IgD-negative memory B cell (primary cell): ENCODE data around the gene SLCO6A1. TPM values are rescaled to one million over a fixed set of nuclear protein-coding genes. Genes with fewer than 3 reads are reported as not detected.

ENCODE experiments used
- H3K27ac Mint-ChIP-seq, 3 donors: one replicate each; pipeline ENCODE4 v1.8.0; 2020 to 2022; ENCODE audit warnings: mild to moderate bottlenecking in 3 of 3, mixed read lengths in 3 of 3, moderate library complexity in 1 of 3
- H3K27me3 Mint-ChIP-seq: one replicate; pipeline ENCODE4 v1.8.0; 2021; ENCODE audit warnings: mixed read lengths
- H3K36me3 Mint-ChIP-seq: one replicate; pipeline ENCODE4 v1.8.0; 2020; ENCODE audit warnings: mild to moderate bottlenecking, mixed read lengths
- H3K4me1 Mint-ChIP-seq, 3 donors: one replicate each; pipeline ENCODE4 v1.8.0; 2020 to 2022; ENCODE audit warnings: mixed read lengths in 3 of 3, mild to moderate bottlenecking in 1 of 3
- H3K4me3 Mint-ChIP-seq, 4 donors: one replicate each; pipeline ENCODE4 v1.8.0; 2020 to 2022; ENCODE audit warnings: mild to moderate bottlenecking in 4 of 4, mixed read lengths in 4 of 4, moderate library complexity in 3 of 4
- H3K9me3 Mint-ChIP-seq, 3 donors: one replicate each; pipeline ENCODE4 v1.8.0; 2020 to 2021; ENCODE audit warnings: mixed read lengths in 3 of 3, mild to moderate bottlenecking in 1 of 3
- polyA plus RNA-seq: library from polyadenylated mRNA; unstranded; fragments of 300-500 nt; fragmentation: Illumina TruSeq; gene quantifications from one replicate; pipeline ENCODE4 v1.2.3, GENCODE V29; 2021

The SLCO6A1 gene, protein sequence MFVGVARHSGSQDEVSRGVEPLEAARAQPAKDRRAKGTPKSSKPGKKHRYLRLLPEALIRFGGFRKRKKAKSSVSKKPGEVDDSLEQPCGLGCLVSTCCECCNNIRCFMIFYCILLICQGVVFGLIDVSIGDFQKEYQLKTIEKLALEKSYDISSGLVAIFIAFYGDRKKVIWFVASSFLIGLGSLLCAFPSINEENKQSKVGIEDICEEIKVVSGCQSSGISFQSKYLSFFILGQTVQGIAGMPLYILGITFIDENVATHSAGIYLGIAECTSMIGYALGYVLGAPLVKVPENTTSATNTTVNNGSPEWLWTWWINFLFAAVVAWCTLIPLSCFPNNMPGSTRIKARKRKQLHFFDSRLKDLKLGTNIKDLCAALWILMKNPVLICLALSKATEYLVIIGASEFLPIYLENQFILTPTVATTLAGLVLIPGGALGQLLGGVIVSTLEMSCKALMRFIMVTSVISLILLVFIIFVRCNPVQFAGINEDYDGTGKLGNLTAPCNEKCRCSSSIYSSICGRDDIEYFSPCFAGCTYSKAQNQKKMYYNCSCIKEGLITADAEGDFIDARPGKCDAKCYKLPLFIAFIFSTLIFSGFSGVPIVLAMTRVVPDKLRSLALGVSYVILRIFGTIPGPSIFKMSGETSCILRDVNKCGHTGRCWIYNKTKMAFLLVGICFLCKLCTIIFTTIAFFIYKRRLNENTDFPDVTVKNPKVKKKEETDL
- not detected for polyA plus RNA-seq

DNA sequence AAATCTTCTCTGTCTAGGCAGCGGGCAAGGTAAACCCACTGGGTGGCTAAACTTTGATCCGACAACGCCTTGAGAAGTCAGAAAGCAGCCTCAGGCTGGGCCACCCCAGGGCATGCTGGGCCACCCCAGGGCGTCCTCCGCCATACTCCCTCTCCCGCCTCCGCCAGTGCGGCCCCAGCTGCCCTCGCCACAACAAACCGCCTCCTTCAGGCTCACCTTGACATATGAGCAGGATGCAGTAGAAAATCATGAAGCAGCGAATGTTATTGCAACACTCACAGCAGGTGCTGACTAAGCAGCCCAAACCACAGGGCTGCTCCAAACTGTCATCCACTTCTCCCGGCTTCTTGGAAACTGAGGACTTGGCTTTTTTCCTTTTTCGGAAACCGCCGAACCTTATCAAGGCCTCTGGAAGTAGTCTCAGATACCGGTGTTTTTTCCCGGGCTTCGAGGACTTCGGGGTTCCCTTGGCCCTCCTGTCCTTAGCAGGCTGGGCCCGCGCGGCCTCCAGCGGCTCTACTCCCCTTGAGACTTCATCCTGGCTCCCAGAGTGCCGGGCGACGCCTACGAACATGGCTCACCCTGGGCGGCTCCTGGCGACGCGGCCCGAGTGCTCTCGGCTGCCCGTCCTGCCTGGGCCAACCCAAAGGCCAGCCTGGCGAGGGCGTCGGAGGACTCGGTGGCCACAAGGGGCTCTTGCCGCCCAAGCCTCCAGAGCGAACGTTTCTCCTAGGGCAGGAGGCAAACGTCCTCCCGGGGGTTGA is at the start of gene SLCO6A1:
Gene SLCO6A1, minus strand, starts transcription at position 731 of the 764 bp plus-strand sequence. Its CDS starts 157 bp downstream, at position 574.
- Mint-ChIP-seq H3K27ac (no peak within 1 kb of the TSS), H3K9me3 (no peaks in the 10 kb centered on the region), H3K27me3 (no peaks in the 10 kb centered on the region), H3K36me3 (no peaks in the 10 kb centered on the region), H3K4me1 (no peaks in the 10 kb centered on the region), H3K4me3 (no peak within 1 kb of the TSS)

DNA sequence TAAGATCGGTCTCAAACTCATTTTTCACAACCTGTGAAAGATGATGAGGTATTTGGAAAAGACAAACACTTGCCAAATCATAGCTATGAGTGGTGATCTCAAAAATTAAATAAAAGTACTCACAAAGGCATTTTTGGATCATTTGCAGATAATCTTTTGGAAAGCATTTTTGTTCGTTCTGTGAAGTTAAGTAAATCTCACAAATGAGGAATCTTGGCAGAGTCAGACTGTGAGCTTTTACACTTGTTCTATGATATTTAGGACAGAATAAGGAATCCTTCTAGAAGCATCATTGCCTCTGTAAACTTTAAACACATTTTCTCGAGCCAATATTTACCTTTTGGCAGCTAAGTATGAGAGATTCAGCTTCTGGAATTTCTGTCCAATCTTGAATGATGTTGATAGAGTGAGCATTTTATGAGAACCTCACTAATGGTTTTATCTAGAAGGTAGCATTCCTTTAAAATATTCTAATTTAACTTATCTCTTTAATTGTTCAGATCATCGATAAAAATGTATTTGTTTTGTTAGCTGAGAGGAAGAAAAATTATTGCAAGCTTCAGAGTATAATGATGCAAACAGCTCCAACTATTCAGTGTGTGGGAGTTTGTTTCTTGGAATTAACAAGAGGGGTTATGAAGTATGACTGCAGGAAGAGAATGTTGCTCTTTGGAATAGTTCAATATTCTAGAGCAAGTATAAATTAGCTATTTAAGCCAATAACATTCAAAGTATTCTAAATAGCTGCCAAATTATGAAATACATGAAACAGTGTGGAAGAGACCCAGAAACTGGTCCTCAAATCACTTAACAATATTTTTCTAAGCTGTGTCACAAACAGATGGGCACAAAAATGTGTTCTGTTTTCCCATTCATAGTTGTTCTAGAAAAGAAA is 48.6 kb upstream of the SLCO6A1 start:
- Mint-ChIP-seq H3K36me3 (no peaks in the 10 kb centered on the region), H3K27ac (no peak overlapping the region), H3K27me3 (peaks cover 5% of the 10 kb centered on the region), H3K9me3 (peaks cover 5 to 10% (median 7%) of the 10 kb centered on the region in 3 donors), H3K4me3 (no peak overlapping the region), H3K4me1 (no peaks in the 10 kb centered on the region)

DNA sequence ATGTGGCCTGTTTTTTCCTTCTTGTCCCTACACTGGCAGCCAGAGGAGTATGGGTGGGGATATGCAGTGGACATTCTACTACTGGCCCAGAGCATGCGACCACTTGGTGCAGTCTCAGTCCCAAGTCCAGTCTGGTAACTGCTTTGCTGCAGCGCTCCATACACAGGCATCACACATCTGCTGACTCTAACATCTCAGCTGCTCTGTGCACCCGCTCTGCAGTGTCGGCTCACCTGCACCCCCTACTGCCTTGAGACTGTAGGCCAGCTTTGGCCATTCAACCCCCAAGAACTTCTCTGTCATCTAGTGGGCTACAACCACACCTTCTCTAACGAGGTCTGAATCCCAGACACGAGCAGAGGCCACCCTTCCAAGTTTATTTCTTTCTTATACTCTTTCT is 46.4 kb upstream of the SLCO6A1 start:
- peaks cover 2 to 5% (median 4%) of the 10 kb centered on the region in 3 donors for H3K9me3 Mint-ChIP-seq
- peaks cover 0 to 1% (median 0%) of the 10 kb centered on the region in 3 donors for H3K4me1 Mint-ChIP-seq
- H3K27me3 Mint-ChIP-seq: peaks cover 6% of the 10 kb centered on the region
- no peak overlapping the region for H3K4me3 Mint-ChIP-seq
- H3K27ac Mint-ChIP-seq: no peak overlapping the region
- no peaks in the 10 kb centered on the region for H3K36me3 Mint-ChIP-seq

DNA sequence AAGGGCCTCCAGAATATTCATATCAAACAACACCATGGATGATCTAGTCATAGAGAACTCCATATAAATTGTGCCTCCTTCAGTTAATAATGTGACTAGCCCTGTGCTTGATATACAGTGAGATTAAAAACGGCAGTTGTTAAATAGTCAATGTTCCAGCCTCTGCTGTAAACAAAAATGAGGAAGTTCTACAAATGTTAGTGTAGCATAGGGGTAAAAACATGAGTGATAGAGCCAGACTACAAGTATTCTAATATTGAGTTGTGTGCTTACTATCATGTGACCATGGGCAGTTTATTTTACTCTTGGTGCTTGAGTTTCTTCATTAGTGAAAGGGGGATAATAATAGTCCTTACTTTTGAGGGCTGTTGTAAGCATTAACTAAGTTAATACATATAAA is 43.3 kb upstream of the SLCO6A1 start:
- no peak overlapping the region for H3K4me3 Mint-ChIP-seq
- peaks cover 0 to 1% (median 0%) of the 10 kb centered on the region in 3 donors for H3K4me1 Mint-ChIP-seq
- no peaks in the 10 kb centered on the region for H3K9me3 Mint-ChIP-seq
- peaks cover 9% of the 10 kb centered on the region for H3K27me3 Mint-ChIP-seq
- peak overlapping the region in 1 of 3 donors; percentile 21 for H3K27ac Mint-ChIP-seq
- no peaks in the 10 kb centered on the region for H3K36me3 Mint-ChIP-seq

DNA sequence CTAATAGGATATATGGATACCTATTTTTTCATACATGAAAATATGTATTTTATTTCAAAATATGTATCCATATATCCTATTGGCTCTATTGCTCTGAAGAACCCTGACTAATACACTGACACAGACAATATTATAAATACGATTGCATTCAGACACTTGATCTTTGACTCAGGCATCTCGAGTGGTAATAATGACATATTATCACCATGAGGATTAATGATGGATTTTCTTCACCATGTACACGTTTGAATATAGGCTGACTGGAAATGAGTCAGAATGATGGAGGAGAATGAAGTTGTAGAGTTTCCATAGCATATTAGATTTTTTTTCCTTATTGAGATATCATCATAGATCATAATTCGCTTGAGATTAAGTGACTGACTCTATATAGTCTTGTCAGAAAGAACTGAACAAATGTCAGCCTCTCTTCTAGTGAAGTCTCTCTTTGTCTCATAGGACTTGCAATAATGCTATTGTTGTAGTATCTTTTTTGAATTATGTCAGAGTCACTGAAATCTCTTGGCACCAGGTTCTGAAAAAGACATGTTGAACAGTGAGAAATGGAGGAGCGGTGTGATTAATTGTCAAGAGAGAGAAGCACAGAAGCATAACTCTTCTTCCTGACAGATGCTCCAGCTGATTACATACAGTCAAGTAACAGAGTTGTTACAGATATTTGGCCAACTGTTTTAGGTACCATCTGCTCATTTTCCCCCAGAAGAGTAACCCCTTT is 41.4 kb upstream of the SLCO6A1 start:
- Mint-ChIP-seq H3K36me3 (no peaks in the 10 kb centered on the region), H3K4me3 (no peak overlapping the region), H3K9me3 (no peaks in the 10 kb centered on the region), H3K27ac (no peak overlapping the region), H3K4me1 (peaks cover 0 to 1% (median 0%) of the 10 kb centered on the region in 3 donors), H3K27me3 (peaks cover 7% of the 10 kb centered on the region)

DNA sequence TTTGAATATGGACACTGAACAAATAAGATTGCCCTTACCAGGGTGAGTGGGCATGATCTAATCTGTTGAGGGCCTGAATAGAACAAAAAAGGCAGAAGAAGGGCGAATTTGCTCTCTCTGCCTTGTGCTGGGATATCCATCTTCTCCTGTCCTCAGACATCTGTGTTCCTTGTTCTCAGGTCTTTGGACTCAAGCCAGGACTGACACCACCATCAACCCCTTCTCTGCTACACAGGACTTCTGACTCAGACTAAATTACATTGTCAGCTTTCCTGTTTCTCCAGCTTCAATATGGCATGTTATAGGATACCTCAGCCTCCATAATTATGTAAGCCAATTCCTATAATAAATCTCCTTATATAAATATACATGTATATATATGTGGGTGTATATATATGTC is 40.8 kb upstream of the SLCO6A1 start:
- H3K36me3 Mint-ChIP-seq: no peaks in the 10 kb centered on the region
- H3K27ac Mint-ChIP-seq: no peak overlapping the region
- H3K27me3 Mint-ChIP-seq: peaks cover 7% of the 10 kb centered on the region
- no peaks in the 10 kb centered on the region for H3K9me3 Mint-ChIP-seq
- H3K4me3 Mint-ChIP-seq: no peak overlapping the region
- peaks cover 0 to 1% (median 0%) of the 10 kb centered on the region in 3 donors for H3K4me1 Mint-ChIP-seq

DNA sequence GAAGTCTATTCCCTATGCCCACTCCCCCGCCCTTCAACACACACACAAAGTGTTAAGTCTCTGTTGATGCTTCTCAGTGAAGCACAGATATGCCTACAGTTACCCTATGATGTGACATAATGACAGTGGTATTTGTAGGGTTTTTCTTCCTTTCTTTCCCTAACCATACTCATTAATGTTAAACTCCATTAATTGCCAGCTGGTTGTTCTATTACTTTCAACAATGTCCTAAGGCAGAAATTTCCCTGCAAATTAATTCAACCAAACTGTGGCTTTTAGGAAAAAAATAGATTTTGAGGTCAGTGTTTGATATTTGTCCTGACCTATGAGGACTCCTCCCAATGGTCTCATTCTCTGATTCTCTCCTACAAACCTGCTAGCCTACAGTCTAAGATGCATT is 38.2 kb upstream of the SLCO6A1 start:
- Mint-ChIP-seq H3K9me3 (no peaks in the 10 kb centered on the region), H3K4me1 (peaks cover 0 to 1% (median 0%) of the 10 kb centered on the region in 3 donors), H3K4me3 (no peak overlapping the region), H3K27ac (no peak overlapping the region), H3K36me3 (no peaks in the 10 kb centered on the region), H3K27me3 (peaks cover 7% of the 10 kb centered on the region)

DNA sequence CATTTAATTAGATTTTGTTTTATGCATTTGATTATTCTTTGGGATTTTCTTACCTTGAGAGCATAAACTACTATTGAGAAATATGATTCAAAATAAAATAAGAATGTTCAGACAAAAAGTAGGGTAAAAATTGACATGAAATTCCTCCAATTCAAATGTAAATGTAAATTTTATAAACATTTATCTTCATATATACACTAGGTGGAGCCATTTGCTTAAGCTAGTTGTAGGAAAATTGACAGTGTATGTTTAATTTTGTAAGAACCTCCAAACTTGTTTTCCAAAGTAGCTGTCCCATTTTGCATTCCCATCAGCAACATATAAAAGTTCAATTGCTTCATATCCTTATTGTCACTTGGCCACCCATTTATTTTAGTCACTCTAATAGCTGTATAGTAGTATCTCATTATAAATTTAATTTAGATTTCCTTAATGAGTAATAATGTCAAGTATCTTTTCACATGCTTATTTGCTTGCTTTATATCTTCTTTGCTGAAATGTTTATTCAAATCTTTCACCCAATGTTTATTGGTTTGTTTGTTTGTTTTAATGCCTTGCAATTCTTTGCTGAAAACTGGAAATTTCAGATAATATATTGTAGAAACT is 37.6 kb upstream of the SLCO6A1 start:
- Mint-ChIP-seq H3K4me3 (no peak overlapping the region), H3K4me1 (no peaks in the 10 kb centered on the region), H3K27me3 (peaks cover 6% of the 10 kb centered on the region), H3K9me3 (no peaks in the 10 kb centered on the region), H3K36me3 (no peaks in the 10 kb centered on the region), H3K27ac (no peak overlapping the region)

DNA sequence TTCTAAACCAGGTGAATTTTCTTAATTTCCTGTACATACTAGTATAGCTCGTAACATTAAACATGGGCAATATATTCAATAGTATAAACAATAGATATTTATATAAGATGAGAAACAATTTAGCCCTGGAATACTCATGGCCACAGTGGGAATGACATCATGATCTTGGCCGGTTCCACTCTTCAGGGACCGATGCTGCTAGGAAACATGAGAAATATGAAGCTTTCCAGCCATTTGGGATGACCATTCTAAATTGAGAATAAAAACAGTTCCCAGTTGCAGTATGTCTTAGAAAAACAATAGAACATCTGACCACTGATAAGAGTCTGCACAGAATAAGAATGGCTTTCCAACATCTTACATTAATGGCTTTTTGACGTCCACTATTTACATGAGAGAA is 33.3 kb upstream of the SLCO6A1 start:
- Mint-ChIP-seq H3K4me3 (no peak overlapping the region), H3K4me1 (no peaks in the 10 kb centered on the region), H3K9me3 (no peaks in the 10 kb centered on the region), H3K27ac (no peak overlapping the region), H3K27me3 (no peaks in the 10 kb centered on the region), H3K36me3 (no peaks in the 10 kb centered on the region)

DNA sequence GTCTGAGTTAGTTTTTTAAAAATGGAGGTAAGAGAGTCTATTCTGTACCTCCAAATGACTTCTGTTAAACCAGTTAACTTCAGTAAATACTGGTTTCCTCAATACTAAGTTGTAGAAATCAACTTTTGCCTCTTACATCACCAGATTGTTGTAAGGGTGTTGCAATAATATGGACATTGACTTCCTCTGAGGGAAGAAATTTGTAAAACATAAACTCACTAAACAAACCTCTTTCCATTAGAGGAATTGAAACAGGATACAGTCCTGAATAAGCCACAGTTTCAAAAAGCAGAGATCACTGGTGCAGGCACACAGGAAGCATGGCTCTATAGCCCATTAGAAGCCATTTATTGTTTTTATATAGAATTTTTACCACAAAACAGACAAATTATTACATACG is 32.7 kb upstream of the SLCO6A1 start:
- Mint-ChIP-seq H3K36me3 (no peaks in the 10 kb centered on the region), H3K4me3 (no peak overlapping the region), H3K27me3 (no peaks in the 10 kb centered on the region), H3K4me1 (no peaks in the 10 kb centered on the region), H3K9me3 (no peaks in the 10 kb centered on the region), H3K27ac (no peak overlapping the region)

DNA sequence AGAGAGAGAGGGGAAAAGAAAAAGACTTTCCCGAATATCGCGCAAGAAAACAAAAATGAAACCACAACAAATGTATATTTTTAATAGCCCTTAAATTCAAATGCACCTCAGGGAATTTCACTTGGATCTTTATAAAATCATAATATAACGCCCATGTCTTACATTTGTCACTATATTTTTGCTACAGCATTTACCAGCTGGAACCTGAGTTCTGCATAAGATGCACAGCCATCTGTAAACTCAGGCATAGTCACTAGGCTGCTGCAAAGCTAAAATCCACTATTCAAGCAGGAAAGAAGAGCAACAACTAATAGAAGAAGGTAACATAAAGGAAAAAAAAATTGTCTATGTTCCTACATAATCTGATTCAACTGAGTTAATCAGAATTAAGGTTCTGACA is 30.6 kb upstream of the SLCO6A1 start:
- no peaks in the 10 kb centered on the region for H3K36me3 Mint-ChIP-seq
- H3K9me3 Mint-ChIP-seq: peaks cover 0 to 2% (median 2%) of the 10 kb centered on the region in 3 donors
- H3K4me1 Mint-ChIP-seq: peaks cover 0 to 1% (median 0%) of the 10 kb centered on the region in 3 donors
- H3K4me3 Mint-ChIP-seq: no peak overlapping the region
- H3K27me3 Mint-ChIP-seq: no peaks in the 10 kb centered on the region
- no peak overlapping the region for H3K27ac Mint-ChIP-seq

DNA sequence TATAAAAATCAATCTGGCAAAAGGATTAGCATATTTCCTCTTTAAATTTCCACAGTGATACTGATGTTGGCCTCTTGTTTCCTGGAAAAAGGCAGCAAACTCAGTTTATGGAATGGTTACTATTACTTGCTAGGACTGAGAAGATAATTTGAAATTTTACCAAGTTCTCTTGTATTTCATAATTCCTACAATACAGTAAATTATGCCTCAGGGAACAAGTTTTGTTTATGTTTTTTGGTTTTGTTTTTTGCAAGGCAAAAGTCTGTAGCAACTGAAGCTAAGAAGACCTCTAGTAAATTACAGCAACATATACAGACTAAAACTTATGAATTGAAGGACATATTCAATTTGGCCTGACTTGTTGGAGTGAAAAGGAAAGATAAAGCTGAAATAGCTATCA is 30.2 kb upstream of the SLCO6A1 start:
- H3K27ac Mint-ChIP-seq: no peak overlapping the region
- H3K27me3 Mint-ChIP-seq: no peaks in the 10 kb centered on the region
- H3K4me3 Mint-ChIP-seq: no peak overlapping the region
- peaks cover 0 to 6% (median 2%) of the 10 kb centered on the region in 3 donors for H3K9me3 Mint-ChIP-seq
- peaks cover 0 to 1% (median 0%) of the 10 kb centered on the region in 3 donors for H3K4me1 Mint-ChIP-seq
- H3K36me3 Mint-ChIP-seq: no peaks in the 10 kb centered on the region

DNA sequence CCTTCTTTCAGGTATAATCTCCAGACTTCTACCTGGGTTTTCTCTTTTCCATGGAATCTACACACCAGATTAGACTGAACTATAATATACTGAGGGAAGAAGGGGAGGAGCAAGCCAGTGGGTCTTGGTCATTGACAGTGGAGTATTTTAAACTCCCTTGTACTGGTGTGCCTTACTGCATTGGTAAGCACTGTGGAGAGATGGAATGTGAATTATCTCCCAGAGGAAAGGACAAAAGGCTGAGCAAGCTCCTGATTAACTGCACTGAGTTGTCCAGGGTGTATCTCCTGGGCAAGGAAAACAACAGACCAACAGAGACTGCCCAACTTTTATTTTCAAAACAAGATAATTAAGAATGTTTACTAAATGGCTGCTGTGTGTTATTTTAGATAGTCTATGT is 29.8 kb upstream of the SLCO6A1 start:
- H3K4me3 Mint-ChIP-seq: no peak overlapping the region
- no peak overlapping the region for H3K27ac Mint-ChIP-seq
- H3K4me1 Mint-ChIP-seq: peaks cover 0 to 4% (median 3%) of the 10 kb centered on the region in 3 donors
- no peaks in the 10 kb centered on the region for H3K27me3 Mint-ChIP-seq
- no peaks in the 10 kb centered on the region for H3K36me3 Mint-ChIP-seq
- H3K9me3 Mint-ChIP-seq: peaks cover 0 to 7% (median 2%) of the 10 kb centered on the region in 3 donors
